GM23248 (cell line): ENCODE measurements around the gene RMC1.

Experiments used
- EZH2 ChIP-seq: fragments of 200-600 bp; sonication (generic); IDR thresholded peaks from 2 replicates; pipeline ENCODE4 v1.6.1; 2018; ENCODE audit warnings: antibody characterized with exemption, mild to moderate bottlenecking; ENCODE audit not compliant: insufficient read depth, poor library complexity, severe bottlenecking
- EZH2phosphoT487 ChIP-seq: fragments of 200-600 bp; sonication (generic); IDR thresholded peaks from 2 replicates; pipeline ENCODE4 v1.6.1; 2018; ENCODE audit warnings: antibody characterized with exemption, moderate library complexity, mild to moderate bottlenecking, low read depth; ENCODE audit not compliant: insufficient read depth

DNA sequence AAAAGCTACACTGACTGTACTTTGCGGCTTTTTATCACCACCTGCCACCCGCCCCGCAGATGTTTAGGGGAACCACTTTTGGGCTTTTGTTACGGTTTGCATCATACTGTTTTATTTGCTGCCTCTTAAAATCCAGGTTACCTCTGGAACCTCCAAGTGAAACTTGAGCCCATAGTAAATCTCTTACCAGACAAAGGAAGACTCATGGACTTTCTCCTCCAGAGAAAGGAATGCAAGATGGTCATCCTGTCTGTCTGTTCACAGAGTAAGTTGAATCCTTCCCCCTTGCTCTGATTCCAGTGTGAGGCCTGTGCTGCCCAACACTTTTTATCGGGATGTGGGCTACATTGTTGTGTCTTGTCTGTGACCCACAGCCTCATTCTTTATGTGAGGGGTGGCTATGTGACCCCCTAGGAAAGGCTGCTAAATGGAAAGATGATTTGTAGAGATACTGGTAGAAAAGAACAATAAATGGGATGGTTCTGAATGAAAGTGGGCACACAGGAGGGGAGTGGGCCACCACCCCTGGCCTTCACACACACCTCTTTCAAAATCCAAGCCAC, 23.3 kb downstream of the RMC1 start:
- TF ChIP-seq EZH2 (no peak), EZH2phosphoT487 (no peak)
